HG03575 (cell line): ENCODE measurements around the gene TSGA10.
"Not testable (repeated sequence)": the region's sequence is repeated elsewhere in the genome, so short reads cannot be mapped to it uniquely, and the experiment has no call there.

ENCODE experiments used
- ATAC-seq: cut with Tn5 transposase; IDR thresholded peaks from one replicate; pipeline ENCODE4 v1.9.1; 2021; ENCODE audit not compliant: unreplicated experiment, insufficient number of reproducible peaks, low FRiP score; ENCODE audit errors: extremely low read depth

TSGA10 gene

DNA sequence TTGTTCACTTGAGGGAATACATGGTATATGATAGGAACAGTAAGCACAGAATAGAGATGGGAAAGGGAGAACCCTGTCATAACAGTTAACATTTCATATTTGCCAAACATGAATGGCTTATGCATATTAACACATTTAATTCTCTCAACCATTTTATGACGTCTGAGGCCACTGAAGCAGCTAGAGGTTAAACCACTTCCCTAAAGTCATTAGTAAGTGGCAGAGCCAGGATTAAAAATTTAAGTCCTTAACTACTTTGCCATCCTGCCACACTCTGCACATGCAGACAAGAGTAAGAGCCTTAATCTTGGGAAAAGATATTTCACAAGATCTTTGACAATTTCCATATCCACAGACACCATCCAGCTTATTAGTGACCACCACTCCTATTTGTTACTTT, 2.1 kb upstream of the TSGA10 start:
- ATAC-seq = no peak

DNA sequence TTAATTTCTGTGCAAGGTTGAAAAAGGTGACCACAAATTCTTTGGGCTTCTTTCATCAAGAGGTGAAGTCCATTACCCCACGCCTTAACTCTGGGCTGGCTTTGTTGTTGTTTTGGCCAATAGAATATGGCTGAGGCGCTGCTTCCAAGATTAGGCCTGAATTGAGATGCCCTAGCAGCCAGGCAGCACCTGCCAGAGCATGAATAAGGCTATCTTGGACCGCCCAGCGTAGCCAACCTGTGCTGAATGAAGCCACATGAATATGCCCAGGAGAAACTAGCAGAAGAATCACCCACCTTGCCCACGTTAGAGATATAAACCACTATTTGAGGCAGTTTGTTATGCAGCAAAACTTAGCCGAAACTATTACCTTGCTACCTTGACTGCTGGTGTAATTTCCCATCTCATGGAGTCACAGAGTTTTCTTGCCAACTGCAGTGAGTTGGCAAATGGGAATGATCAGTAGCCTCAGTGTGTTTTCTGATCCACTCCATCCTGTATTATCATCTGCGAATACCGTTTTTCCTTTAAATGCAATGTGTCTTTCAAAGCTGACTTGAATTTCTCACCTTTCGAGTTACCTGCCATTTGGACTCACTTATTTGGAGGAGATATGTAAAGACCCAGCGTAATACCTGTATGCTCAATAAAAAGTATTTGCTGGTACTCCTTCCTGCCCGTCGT, 679 bp downstream of the TSGA10 start:
- ATAC-seq = no peak

DNA sequence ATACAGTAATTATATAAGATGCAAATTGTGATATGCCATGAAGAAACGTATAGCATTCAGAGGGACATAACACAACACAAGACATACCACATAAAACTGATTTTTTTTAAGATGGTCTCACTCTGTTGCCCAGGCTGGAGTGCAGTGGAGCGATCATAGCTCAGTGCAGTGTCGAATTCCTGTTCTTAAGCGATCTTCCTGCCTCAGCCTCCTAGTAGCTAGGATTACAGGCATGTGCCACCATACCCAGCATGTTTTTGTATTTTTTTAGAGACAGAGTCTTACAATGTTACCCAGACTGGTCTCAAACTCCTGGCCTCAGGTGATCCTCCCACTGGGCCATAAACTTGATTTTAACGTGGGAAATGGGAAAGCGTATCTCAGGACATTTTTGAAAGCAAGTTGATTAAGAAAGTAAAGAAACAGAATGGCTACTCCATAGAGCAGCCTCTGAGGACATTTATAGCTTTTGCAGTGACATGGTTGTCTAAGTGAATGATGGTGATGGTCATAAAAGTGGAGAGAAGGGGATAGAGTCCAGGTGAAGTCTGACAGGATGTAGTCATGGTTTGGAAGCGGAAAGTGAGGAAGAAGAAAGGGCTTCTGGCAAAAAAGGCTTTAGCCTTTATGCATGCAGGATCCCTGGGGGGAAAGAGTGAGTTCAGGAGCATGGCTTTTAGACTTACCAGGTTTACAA, 2.4 kb downstream of the TSGA10 start:
- ATAC-seq = no peak

DNA sequence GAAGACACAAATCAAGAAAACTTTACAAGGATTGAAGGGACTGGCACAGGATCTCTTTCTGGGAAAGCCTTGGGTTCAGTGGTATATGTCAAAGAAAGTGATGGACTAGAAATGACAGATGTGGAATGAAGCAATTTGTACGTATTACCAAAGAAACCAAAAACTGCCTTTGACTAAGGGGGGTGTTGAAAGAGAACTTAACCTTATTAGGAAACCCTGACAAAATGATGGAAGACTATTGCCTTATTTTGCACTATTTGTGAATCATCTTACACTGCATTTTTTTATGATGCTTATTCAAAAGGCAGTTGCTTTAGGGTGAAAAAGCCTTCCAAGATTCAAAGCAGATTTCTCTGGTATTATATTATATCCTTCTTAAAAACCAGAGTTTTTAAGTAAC, 4.0 kb downstream of the TSGA10 start:
- ATAC-seq = no peak

DNA sequence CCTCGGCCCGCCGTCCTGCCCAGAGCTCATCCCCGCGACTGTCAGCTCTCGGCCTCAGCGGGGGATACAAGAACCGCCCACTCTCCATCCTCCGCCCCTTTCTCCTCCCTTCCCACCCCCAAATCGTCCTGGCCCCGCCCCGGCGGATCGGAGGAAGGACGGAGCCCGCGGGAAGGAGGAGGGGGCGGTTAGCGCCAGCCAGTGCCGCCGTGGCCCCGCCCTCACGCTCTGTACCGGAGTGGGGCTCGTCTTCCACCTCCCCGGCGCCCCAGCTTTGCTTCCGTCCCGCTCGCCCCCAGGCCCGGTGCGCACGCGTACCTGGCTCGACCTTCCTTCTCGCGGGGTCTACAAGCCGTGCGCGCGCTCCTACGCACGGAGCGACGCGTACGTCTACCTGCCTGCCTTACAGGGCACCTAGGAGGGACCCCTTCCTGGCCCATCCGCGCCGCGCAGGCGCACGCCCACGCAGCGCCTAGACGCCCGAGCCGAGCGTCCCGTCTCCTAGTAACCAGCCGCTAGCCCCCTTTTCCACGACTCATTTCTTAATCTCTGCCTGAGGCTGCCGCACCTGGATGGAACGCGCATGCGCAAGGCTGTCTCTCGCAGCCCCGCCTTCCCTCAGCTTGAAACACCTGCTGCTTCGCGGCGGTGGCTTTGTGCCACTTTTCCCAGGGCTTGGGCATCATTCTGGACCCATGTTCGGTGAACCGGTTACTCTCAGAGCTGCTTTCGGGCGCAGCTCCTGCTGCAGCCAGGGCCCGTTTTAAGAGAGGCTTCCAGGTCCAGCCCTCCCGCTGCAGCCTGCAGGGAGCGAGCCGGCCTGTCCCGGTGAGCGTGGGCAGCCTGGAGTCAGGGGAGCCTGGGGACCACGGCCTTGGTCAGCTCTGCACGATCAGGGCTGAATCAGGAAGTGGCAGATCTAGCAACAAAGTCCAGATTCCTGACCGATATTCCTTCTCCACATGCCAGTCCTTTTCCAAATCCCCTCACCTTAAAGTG, 13.3 kb downstream of the TSGA10 start, which contains the start of gene C2orf15:
Gene C2orf15, plus strand, starts transcription at position 598 of the 999 bp plus-strand sequence. CDS start 8,852 bp downstream, outside the sequence.
- peak; percentile 52 for ATAC-seq

DNA sequence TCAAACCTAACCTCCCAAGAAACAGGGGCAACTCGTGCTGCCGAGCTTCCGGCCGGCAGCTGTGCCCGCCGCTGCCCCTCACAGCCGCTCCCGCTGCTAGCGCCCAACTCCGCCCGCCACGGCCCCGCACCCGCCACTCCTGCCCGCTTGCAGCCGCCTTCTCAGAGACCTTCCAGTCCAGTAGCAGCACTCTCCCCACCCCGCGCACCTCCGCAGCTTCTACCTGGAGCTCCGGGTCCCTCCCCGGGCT, 14.0 kb downstream of the TSGA10 start:
- ATAC-seq = peak; percentile 1

DNA sequence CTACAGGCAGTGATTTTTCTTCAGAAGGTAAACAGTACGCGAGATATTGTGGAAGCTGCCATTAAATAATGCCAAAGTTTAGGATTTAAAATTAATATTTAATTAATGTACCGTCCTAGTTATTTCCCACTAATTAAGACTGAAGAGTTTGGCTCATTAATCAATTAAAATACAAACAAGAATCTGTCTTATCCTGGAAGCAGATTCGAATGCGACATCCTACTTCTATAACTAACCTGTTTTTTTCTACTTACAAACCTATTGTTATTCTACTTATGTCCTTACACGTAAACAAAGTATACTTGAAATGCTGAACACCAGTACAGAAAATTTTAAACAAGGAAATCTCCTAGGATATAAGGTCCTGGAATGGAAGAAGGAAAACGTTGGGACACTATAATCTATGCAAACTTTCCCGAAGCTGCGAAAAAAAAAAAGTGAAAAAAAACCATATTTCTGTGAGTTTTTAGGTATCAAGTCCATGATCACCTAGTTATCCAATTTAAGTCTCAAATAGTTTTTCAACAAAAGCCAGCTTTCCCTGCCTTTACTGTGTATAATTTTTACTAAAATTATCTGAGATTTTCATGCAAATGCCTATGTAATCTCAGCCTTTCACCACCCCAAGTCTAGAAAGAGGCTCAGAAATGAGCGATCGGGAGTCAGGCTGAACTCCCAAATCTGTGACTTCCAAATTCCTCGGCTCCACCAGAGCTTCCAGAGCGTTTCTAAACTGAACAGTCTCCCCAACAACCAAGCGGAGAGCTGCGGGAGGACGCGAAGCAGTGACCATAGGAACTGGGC, 14.5 kb downstream of the TSGA10 start:
- no peak for ATAC-seq

DNA sequence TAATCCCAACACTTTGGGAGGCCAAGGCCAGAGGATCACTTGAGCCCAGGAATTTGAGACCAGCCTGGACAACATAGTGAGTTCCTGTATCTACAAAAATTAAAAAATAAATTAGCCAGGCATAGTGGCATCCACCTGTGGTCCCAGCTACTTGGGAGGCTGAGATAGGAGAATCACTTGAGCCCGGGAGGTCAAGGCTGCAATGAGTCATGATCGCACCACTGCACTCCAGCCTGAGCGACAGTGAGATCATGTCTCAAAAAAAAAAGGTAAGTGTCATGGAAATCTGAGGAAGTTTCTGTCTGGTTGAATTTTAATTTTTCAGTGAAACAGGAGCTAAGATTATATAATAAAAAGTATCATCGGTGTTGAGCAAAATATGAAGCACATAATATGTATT, 15.7 kb downstream of the TSGA10 start:
- ATAC-seq = no peak

DNA sequence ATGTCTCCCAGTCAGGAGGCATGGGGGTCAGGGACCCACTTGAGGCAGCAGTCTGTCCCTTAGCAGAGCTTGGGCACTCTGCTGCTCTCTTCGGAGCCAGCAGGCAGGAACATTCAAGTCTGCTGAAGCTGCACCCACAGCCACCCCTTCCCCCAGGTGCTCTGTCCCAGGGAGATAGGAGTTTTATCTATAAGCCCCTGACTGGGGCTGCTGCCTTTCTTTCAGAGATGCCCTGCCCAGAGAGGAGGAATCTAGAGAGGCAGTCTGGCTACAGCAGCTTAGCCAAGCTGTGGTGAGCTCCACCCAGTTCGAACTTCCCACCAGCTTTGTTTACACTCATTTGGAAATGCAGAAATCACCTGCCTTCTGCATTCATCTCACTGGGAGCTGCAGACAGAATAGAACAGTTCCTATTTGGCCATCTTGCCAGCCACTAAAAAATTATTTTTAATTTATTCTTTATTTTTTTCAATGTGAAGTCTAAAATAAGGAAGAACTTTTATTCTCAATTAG, 19.6 kb downstream of the TSGA10 start:
- ATAC-seq = not testable (repeated sequence)

DNA sequence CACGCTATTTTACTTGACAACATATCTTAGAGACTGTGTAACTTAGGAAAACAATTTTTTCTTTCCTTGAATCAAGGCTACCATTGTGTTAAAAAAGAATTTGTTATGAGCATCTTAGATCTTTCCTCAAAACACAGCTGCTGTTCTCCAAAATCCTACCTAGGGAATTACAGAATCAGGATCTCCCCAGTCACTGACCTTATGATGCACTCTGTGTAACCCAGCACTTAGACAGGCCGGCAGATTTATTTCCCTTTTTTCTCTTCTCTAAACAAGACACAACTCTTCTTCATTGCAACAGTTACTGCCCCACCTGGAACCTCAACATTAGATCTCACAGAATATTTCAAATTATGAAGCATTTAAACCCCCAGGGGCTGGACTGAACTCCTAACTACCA, 26.8 kb downstream of the TSGA10 start:
- no peak for ATAC-seq

DNA sequence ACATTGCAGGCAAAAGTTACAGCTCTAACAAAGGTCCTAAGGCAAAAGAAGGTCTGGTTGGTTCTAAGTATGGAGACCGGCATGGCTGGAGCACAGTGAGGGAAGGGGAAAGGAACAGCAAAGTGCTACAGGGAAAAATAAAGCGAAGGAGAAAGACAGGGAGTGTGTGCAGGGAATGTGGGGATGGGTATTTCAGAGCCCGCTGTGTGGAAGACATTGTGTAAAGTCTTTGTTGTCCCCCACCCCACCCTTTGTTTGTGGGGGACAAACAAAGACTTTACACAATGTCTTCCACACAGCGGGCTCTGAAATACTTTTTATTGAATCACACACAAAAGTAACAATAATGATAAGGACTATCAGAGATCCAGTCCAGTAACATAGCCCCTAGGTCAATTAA, 42.1 kb downstream of the TSGA10 start:
- ATAC-seq = no peak

DNA sequence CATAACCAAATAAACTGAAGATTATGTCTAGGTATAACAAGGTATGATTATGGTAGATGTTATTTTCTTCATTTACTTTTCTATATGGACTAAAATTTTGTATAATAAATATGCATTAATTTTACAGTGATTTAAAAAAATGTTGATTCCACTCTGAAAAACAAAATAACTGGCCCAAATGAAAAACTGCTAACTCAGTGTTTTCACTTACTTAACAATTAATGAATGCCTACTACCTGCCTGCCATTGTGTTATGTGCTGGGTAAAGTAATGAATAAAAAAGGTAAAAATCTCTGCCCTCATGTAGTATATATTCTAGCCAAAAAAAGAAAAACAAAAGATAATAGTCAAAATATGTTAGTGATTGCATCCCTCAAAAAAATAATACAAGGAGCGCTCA, 42.8 kb downstream of the TSGA10 start:
- no peak for ATAC-seq

DNA sequence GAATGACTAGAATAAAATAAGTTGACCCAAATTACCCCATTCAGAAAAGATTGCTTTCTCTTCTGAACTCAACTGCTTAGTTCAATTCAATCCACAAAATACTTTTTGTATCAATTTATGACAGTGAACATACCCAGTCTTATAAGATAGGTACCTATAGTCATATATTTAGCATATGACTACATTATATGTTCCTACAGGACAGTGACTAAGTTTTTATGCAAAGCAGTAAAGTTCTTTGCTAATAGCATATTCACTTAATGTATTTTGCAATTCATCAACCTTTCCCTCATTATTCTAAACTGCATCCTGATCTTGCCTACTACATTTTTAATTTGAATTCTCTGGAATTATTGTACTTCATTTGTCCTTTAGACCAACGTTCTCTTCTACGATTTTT, 43.5 kb downstream of the TSGA10 start:
- ATAC-seq = no peak

DNA sequence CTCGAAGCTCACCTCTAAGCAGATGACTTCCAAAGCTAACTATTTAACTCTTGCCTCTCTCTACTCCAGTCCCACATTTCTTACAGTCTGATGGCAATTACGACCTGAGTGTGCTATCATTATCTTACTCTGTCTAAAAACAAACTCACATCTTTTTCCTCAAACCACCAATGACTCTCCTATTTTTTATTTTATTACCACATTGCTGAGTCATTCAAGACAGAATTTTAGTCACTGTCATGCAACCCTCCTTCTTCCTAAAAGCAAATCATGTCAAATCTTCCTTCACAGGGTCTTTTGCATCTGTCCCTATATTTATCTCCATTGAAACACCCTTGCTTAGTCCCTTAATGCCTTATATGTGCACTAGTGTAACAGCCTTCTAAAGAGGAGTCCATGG, 47.8 kb downstream of the TSGA10 start:
- ATAC-seq = no peak

DNA sequence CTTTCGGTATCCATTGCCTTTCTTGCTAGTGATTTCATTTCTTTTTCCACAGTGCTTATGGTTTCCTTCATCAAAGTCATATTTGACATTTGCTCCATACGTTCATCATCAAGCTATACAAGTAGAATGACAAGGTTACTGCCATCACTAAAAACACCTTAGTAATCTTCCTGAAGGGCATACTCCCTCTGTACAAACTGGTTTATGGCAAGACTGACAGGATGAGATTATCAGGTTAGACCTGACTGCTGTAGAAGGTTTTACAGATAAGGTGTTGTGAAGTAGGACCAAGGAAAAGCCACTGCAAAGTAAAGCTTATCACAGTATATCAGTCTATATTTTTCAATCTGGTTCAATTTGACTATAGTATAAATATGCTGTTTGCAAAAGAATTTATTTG, 50.7 kb downstream of the TSGA10 start:
- no peak for ATAC-seq

DNA sequence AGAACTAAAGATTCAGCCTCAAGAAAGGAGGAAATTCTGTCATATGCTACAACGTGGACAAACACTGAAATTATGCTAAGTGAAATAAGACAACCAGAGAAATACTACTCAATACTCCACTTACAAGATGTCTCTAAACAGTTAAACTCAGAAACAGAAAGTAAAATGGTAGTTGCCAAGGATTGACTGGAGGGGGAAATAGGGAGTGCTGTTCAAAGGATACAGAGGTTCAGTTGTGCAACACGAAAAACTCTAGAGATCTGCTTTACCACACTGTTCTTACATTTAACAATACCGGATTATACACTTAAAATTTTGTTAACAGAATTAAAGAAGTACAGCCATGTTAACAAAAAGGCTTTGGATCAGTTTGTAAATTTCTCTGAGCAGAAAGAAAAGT, 53.0 kb downstream of the TSGA10 start:
- no peak for ATAC-seq

DNA sequence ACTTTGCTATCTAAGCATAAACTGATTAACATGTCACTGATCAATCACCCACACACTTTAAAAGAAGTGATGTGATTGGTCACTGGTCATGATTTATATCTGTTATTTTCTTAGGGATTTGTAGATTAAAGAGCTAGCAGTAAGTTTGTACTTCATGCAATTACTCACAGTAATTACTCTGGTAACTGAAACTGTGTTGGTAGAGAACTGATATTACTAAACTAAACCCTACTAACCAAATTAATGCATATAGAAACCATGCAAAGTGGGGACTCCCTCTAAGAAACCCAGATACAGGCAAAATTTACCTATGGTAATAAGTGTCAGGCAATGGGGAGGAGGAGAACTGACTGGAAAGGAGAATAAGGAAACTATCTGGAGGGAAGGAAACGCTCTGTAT, 58.0 kb downstream of the TSGA10 start:
- ATAC-seq = no peak

DNA sequence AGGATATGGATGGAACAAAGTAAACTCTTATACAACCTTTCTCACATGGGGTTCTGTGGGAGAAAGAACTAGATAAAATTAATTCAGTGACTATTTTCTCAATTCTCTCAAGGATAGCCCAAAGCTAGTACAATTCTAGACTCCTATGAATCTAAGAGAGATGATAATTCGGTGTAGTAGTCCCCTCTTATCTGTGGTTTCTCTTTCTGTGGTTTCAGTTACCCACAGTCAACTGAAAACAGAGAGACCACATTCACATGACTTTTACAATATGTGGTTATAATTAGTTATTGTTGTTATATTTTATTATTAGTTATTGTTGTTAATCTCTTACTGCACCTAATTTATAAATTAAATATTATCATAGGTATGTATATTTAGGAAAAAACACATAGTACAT, 66.7 kb downstream of the TSGA10 start:
- ATAC-seq = no peak

DNA sequence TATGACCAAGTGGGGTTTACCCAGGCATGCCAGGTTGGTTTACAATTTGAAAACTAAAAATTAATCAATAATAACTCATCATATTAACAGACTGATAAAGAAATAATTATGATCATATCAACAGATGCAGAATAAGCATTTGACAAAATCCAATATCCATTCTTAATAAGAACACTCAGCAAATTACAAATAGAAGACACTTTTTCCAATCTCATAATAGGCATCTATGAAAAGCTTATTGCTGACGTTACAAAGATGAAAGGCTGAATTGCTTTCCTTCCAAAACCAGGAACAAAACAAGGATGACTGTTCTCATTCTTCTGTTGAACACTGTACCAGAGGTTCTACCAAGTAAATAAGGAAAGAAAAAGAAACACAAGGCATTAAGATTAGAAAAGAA, 68.4 kb downstream of the TSGA10 start:
- no peak for ATAC-seq
